H1 (cell line): ENCODE measurements around the gene NRXN3.
"Not testable (repeated sequence)": the region's sequence is repeated elsewhere in the genome, so short reads cannot be mapped to it uniquely, and the experiment has no call there.

ENCODE experiments used
- EP300 ChIP-seq, 2 experiments: IDR thresholded peaks; 1 replicate in 1 of 2; 2 replicates in 1 of 2; pipeline ENCODE4 v1.6.1; 2011 to 2012; ENCODE audit warnings: low read depth in 2 of 2, low read length in 2 of 2, mild to moderate bottlenecking in 2 of 2, borderline replicate concordance in 1 of 2, inconsistent platforms in 1 of 2, moderate library complexity in 1 of 2
- EZH2 ChIP-seq: fragments of 200-600 bp; sonication (generic); IDR thresholded peaks from 2 replicates; pipeline ENCODE4 v1.7.1; 2012; ENCODE audit warnings: low read depth, mild to moderate bottlenecking, moderate library complexity, low read length, inconsistent platforms; ENCODE audit not compliant: severe bottlenecking
- MAFK ChIP-seq: IDR thresholded peaks from 2 replicates; pipeline ENCODE4 v1.6.1; 2012; ENCODE audit warnings: low read depth, mild to moderate bottlenecking, improper control_type of control experiment, low read length
- RFX5 ChIP-seq: IDR thresholded peaks from 2 replicates; pipeline ENCODE4 v1.6.1; 2011; ENCODE audit warnings: low read depth, low read length, improper control_type of control experiment, borderline replicate concordance
- SRF ChIP-seq: IDR thresholded peaks from 2 replicates; pipeline ENCODE4 v1.6.1; 2011; ENCODE audit warnings: mild to moderate bottlenecking, low read depth, low read length, moderate library complexity
- TF ChIP-seq, protein P1 (sequence below), 3 experiments: IDR thresholded peaks; 1 replicate in 2 of 3; 2 replicates in 1 of 3; pipeline versions ENCODE4 v1.5.1 to v1.6.1; 2011; ENCODE audit warnings: low read length in 3 of 3, mild to moderate bottlenecking in 3 of 3, inconsistent platforms in 2 of 3, low read depth in 1 of 3, moderate library complexity in 1 of 3; ENCODE audit not compliant: insufficient read depth in 1 of 3; ENCODE audit errors: control extremely low read depth in 1 of 3

DNA sequence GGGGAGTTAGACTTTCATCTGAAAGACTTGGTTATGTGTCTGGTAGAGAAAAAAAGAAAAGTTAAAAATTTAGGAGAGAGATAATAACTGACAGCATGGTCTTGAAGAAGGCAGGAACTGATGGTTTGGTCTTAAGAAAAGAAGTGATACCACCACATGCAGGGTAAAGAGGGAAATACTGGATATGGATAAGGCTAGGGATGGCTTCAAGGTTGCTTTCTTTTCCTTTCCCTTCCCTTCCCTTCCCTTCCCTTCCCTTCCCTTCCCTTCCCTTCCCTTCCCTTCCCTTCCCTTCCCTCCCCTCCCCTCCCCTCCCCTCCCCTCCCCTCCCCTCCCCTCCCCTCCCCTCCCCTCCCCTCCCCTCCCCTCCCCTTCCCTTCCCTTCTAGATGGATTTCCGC is 849.7 kb downstream of the NRXN3 start:
- TF ChIP-seq SRF; EP300 (IDR thresholded peaks at IDR 0.05; ENCODE audit: borderline replicate concordance in 1 of 2, low read depth in 2 of 2, low read length in 2 of 2); EZH2; MAFK; RFX5: not testable (repeated sequence)
- TF ChIP-seq, protein P1, sequence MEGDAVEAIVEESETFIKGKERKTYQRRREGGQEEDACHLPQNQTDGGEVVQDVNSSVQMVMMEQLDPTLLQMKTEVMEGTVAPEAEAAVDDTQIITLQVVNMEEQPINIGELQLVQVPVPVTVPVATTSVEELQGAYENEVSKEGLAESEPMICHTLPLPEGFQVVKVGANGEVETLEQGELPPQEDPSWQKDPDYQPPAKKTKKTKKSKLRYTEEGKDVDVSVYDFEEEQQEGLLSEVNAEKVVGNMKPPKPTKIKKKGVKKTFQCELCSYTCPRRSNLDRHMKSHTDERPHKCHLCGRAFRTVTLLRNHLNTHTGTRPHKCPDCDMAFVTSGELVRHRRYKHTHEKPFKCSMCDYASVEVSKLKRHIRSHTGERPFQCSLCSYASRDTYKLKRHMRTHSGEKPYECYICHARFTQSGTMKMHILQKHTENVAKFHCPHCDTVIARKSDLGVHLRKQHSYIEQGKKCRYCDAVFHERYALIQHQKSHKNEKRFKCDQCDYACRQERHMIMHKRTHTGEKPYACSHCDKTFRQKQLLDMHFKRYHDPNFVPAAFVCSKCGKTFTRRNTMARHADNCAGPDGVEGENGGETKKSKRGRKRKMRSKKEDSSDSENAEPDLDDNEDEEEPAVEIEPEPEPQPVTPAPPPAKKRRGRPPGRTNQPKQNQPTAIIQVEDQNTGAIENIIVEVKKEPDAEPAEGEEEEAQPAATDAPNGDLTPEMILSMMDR (IDR thresholded peaks at IDR 0.05; ENCODE audit: control extremely low read depth in 1 of 3, insufficient read depth in 1 of 3, low read depth in 1 of 3, low read length in 3 of 3) = not testable (repeated sequence)
